HepG2 (cell line): ENCODE measurements around the gene GPT2. TPM values are rescaled to one million over a fixed set of nuclear protein-coding genes. Genes with fewer than 3 reads are reported as not detected.
A peak's percentile ranks its signal among the peaks of the same experiment; 100 is the strongest.

Experiments
- CENPX ChIP-seq: sonication (generic); formaldehyde crosslinking; IDR thresholded peaks from 2 replicates; pipeline ENCODE4 v1.9.0; 2021; ENCODE audit warnings: mild to moderate bottlenecking, missing genetic modification reagents, moderate library complexity
- ERF ChIP-seq: IDR thresholded peaks from 2 replicates; pipeline ENCODE4 v1.6.1; 2018; ENCODE audit warnings: missing biosample characterization, missing genetic modification reagents
- GATAD2A ChIP-seq: IDR thresholded peaks from 2 replicates; pipeline ENCODE4 v1.6.1; 2016
- HNRNPLL ChIP-seq: fragments of 200-400 bp; formaldehyde crosslinking; IDR thresholded peaks from 2 replicates; pipeline ENCODE4 v1.6.1; 2017; ENCODE audit warnings: mild to moderate bottlenecking, low read depth, low read length; ENCODE audit not compliant: poor library complexity, severe bottlenecking
- KLF12 ChIP-seq: sonication (generic); formaldehyde crosslinking; IDR thresholded peaks from 2 replicates; pipeline ENCODE4 v1.4.0; 2020; ENCODE audit warnings: missing genetic modification reagents, borderline replicate concordance
- KLF15 ChIP-seq: sonication (generic); formaldehyde crosslinking; IDR thresholded peaks from 2 replicates; pipeline ENCODE4 v1.8.1; 2023; ENCODE audit warnings: borderline replicate concordance, mild to moderate bottlenecking, inconsistent platforms, missing genetic modification reagents, mixed read lengths
- NCOA5 ChIP-seq: sonication (generic); formaldehyde crosslinking; IDR thresholded peaks from 2 replicates; pipeline ENCODE4 v1.4.0; 2020; ENCODE audit warnings: missing genetic modification reagents
- NFE2 ChIP-seq: sonication (generic); formaldehyde crosslinking; IDR thresholded peaks from 2 replicates; pipeline ENCODE4 v1.4.0; 2020; ENCODE audit warnings: missing genetic modification reagents
- PHF21A ChIP-seq: sonication (generic); formaldehyde crosslinking; IDR thresholded peaks from 2 replicates; pipeline ENCODE4 v1.5.0; 2020; ENCODE audit warnings: mild to moderate bottlenecking, missing genetic modification reagents
- POGZ ChIP-seq: sonication (generic); formaldehyde crosslinking; IDR thresholded peaks from 2 replicates; pipeline ENCODE4 v1.4.0; 2020; ENCODE audit warnings: mild to moderate bottlenecking, missing genetic modification reagents
- SCMH1 ChIP-seq: sonication (generic); formaldehyde crosslinking; IDR thresholded peaks from 2 replicates; pipeline ENCODE4 v1.9.0; 2021; ENCODE audit warnings: missing genetic modification reagents, mild to moderate bottlenecking, borderline replicate concordance
- TBP ChIP-seq: sonication (generic); formaldehyde crosslinking; IDR thresholded peaks from 2 replicates; pipeline ENCODE4 v1.5.0; 2020; ENCODE audit warnings: missing genetic modification reagents
- ZNF138 ChIP-seq: sonication (generic); formaldehyde crosslinking; IDR thresholded peaks from 2 replicates; pipeline ENCODE4 v1.5.0; 2020; ENCODE audit warnings: mild to moderate bottlenecking, low read depth, missing genetic modification reagents
- ZNF205 ChIP-seq: IDR thresholded peaks from 2 replicates; pipeline ENCODE4 v1.6.1; 2018; ENCODE audit warnings: missing biosample characterization, missing genetic modification reagents
- ZNF30 ChIP-seq: sonication (generic); formaldehyde crosslinking; IDR thresholded peaks from 2 replicates; pipeline ENCODE4 v1.5.0; 2020; ENCODE audit warnings: mild to moderate bottlenecking, missing genetic modification reagents
- ZNF570 ChIP-seq: sonication (generic); formaldehyde crosslinking; IDR thresholded peaks from 2 replicates; pipeline ENCODE4 v1.4.0; 2020; ENCODE audit warnings: mild to moderate bottlenecking, missing genetic modification reagents, borderline replicate concordance
- ZNF614 ChIP-seq: IDR thresholded peaks from 2 replicates; pipeline ENCODE4 v1.6.1; 2018; ENCODE audit warnings: missing biosample characterization, missing genetic modification reagents, inconsistent platforms, borderline replicate concordance
- ZNF670 ChIP-seq: sonication (generic); formaldehyde crosslinking; IDR thresholded peaks from 2 replicates; pipeline ENCODE4 v1.8.0; 2022; ENCODE audit warnings: mild to moderate bottlenecking, missing genetic modification reagents, borderline replicate concordance
- ZNF672 ChIP-seq: sonication (generic); formaldehyde crosslinking; IDR thresholded peaks from 2 replicates; pipeline ENCODE4 v1.8.1; 2022; ENCODE audit warnings: missing genetic modification reagents
- ZNF678 ChIP-seq: sonication (generic); formaldehyde crosslinking; IDR thresholded peaks from 2 replicates; pipeline ENCODE4 v1.4.0; 2020; ENCODE audit warnings: mild to moderate bottlenecking, missing genetic modification reagents
- ZNF788 ChIP-seq: sonication (generic); formaldehyde crosslinking; IDR thresholded peaks from 2 replicates; pipeline ENCODE4 v1.5.0; 2020; ENCODE audit warnings: mild to moderate bottlenecking, missing genetic modification reagents, borderline replicate concordance
- ZNF792 ChIP-seq: IDR thresholded peaks from 2 replicates; pipeline ENCODE4 v1.6.1; 2016
- ZNF891 ChIP-seq: sonication (generic); formaldehyde crosslinking; IDR thresholded peaks from 2 replicates; pipeline ENCODE4 v1.5.0; 2020; ENCODE audit warnings: mild to moderate bottlenecking, missing genetic modification reagents
- polyA plus RNA-seq, 8 experiments: library from polyadenylated mRNA; depleted of rRNA in 3 of 8; stranded (reverse) in 7 of 8; unstranded in 1 of 8; fragments of >200 nt; fragmentation: Illumina TruSeq in 4 of 8; extraction: Trizol in 4 of 8; gene quantifications; 2 replicates each; pipeline versions ENCODE4 v1.2.1 to v1.2.3, GENCODE V29; 2011 to 2016; ENCODE audit warnings: low read depth in 4 of 8, missing spikeins in 1 of 8, mixed read lengths in 1 of 8; ENCODE audit not compliant: insufficient read depth in 1 of 8
- total RNA-seq, 5 experiments: library from RNA; depleted of rRNA; stranded (reverse); fragments of >200 nt; fragmentation: Illumina TruSeq; extraction: Trizol; gene quantifications; 2 replicates each; pipeline ENCODE4 v1.2.3, GENCODE V29; 2016; ENCODE audit warnings: low read depth in 1 of 5
- TF ChIP-seq, protein P1 (sequence below): sonication (generic); formaldehyde crosslinking; IDR thresholded peaks from 2 replicates; pipeline ENCODE4 v1.4.0; 2020; ENCODE audit warnings: mild to moderate bottlenecking, missing genetic modification reagents
- TF ChIP-seq, protein P2 (sequence below): IDR thresholded peaks from 2 replicates; pipeline ENCODE4 v1.6.1; 2016; ENCODE audit warnings: missing compliant biosample characterization, missing genetic modification reagents, borderline replicate concordance
- TF ChIP-seq, protein P3 (sequence below): sonication (generic); formaldehyde crosslinking; IDR thresholded peaks from 2 replicates; pipeline ENCODE4 v1.5.0; 2020; ENCODE audit warnings: missing genetic modification reagents
- TF ChIP-seq, protein P4 (sequence below): sonication (generic); formaldehyde crosslinking; IDR thresholded peaks from 2 replicates; pipeline ENCODE4 v1.8.1; 2023; ENCODE audit warnings: mild to moderate bottlenecking, inconsistent platforms, moderate library complexity, missing genetic modification reagents, borderline replicate concordance
- TF ChIP-seq, protein P5 (sequence below): sonication (generic); formaldehyde crosslinking; IDR thresholded peaks from 2 replicates; pipeline ENCODE4 v1.5.1; 2020; ENCODE audit warnings: missing genetic modification reagents, mild to moderate bottlenecking, borderline replicate concordance

The GPT2 gene
- total and polyA plus RNA-seq, 2 of the 13 experiments (the other 11 are each of a cell fraction or from before 2014, with no cell fraction given), result 138 to 267 TPM

DNA sequence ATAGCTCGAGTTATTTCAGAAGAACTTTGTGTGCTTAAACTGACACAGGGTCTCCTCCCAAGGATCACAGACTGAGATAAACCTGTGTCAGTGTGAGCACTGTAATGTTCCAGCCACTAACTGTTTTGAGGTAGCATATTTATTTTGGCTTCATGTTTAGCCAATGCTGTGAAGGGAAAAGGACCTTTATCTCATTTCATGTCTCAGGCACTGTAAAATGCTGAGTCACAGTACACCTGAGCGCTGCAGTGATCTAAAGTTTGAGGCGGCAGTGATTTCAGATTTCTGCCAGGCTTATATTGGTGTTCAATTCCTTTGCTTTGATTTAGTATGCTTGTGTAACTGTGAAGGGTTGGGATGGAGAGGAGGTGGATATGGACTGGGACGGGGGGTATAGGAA, 92.4 kb downstream of the GPT2 start (continued):
- no peak for TF ChIP-seq ZNF788 (CRISPR knock-in tag)
- TF ChIP-seq POGZ, result no peak
- TF ChIP-seq, protein P1, sequence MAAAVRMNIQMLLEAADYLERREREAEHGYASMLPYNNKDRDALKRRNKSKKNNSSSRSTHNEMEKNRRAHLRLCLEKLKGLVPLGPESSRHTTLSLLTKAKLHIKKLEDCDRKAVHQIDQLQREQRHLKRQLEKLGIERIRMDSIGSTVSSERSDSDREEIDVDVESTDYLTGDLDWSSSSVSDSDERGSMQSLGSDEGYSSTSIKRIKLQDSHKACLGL (CRISPR knock-in tag), result no peak
- TF ChIP-seq ZNF138 (CRISPR knock-in tag), result no peak
- 0 out of 2 replicates have a peak, but pooled peaks have one; percentile 36 for TF ChIP-seq GATAD2A (CRISPR knock-in tag)
- TF ChIP-seq, protein P2, sequence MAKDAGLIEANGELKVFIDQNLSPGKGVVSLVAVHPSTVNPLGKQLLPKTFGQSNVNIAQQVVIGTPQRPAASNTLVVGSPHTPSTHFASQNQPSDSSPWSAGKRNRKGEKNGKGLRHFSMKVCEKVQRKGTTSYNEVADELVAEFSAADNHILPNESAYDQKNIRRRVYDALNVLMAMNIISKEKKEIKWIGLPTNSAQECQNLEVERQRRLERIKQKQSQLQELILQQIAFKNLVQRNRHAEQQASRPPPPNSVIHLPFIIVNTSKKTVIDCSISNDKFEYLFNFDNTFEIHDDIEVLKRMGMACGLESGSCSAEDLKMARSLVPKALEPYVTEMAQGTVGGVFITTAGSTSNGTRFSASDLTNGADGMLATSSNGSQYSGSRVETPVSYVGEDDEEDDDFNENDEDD (CRISPR knock-in tag), result no peak
- no peak for TF ChIP-seq TBP (CRISPR knock-in tag)
- no peak for TF ChIP-seq HNRNPLL
- TF ChIP-seq NFE2 (CRISPR knock-in tag), result peak; percentile 97
- TF ChIP-seq ZNF891 (CRISPR knock-in tag), result no peak
- no peak for TF ChIP-seq NCOA5 (CRISPR knock-in tag)
- TF ChIP-seq, protein P3, sequence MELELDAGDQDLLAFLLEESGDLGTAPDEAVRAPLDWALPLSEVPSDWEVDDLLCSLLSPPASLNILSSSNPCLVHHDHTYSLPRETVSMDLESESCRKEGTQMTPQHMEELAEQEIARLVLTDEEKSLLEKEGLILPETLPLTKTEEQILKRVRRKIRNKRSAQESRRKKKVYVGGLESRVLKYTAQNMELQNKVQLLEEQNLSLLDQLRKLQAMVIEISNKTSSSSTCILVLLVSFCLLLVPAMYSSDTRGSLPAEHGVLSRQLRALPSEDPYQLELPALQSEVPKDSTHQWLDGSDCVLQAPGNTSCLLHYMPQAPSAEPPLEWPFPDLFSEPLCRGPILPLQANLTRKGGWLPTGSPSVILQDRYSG, result no peak
- TF ChIP-seq ZNF792 (CRISPR knock-in tag), result no peak
- no peak for TF ChIP-seq ZNF570 (CRISPR knock-in tag)
- TF ChIP-seq SCMH1 (CRISPR knock-in tag), result no peak
- 0 out of 2 replicates have a peak, but pooled peaks have one; percentile 37 for TF ChIP-seq ZNF614 (CRISPR knock-in tag)
- 0 out of 2 replicates have a peak, but pooled peaks have one; percentile 26 for TF ChIP-seq ERF (CRISPR knock-in tag)
- TF ChIP-seq, protein P4, sequence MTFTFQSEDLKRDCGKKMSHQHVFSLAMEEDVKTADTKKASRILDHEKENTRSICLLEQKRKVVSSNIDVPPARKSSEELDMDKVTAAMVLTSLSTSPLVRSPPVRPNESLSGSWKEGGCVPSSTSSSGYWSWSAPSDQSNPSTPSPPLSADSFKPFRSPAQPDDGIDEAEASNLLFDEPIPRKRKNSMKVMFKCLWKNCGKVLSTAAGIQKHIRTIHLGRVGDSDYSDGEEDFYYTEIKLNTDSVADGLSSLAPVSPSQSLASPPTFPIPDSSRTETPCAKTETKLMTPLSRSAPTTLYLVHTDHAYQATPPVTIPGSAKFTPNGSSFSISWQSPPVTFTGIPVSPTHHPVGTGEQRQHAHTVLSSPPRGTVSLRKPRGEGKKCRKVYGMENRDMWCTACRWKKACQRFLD (CRISPR knock-in tag), result no peak
- TF ChIP-seq ZNF672 (CRISPR knock-in tag), result no peak
- TF ChIP-seq ZNF678, result no peak
- TF ChIP-seq ZNF30 (CRISPR knock-in tag), result no peak
- TF ChIP-seq KLF15, result no peak
- no peak for TF ChIP-seq KLF12
- peak; percentile 68 for TF ChIP-seq PHF21A (CRISPR knock-in tag)
- TF ChIP-seq CENPX (CRISPR knock-in tag), result no peak
- no peak for TF ChIP-seq ZNF670
- 0 out of 2 replicates have a peak, but pooled peaks have one; percentile 33 for TF ChIP-seq ZNF205
- TF ChIP-seq, protein P5, sequence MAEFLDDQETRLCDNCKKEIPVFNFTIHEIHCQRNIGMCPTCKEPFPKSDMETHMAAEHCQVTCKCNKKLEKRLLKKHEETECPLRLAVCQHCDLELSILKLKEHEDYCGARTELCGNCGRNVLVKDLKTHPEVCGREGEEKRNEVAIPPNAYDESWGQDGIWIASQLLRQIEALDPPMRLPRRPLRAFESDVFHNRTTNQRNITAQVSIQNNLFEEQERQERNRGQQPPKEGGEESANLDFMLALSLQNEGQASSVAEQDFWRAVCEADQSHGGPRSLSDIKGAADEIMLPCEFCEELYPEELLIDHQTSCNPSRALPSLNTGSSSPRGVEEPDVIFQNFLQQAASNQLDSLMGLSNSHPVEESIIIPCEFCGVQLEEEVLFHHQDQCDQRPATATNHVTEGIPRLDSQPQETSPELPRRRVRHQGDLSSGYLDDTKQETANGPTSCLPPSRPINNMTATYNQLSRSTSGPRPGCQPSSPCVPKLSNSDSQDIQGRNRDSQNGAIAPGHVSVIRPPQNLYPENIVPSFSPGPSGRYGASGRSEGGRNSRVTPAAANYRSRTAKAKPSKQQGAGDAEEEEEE (CRISPR knock-in tag), result no peak
